Measurements from ENCODE around the gene PRRT1. TPM values are rescaled to one million over a fixed set of nuclear protein-coding genes. Genes with fewer than 3 reads are reported as not detected.

Gene PRRT1
- total and polyA plus RNA-seq, 11 donors: 0.28 to 1.1 (median 0.62) TPM

GRCh38 chr6:32178547-32179440, 27.1 kb upstream of the PRRT1 start:
- peak overlapping the region; percentile 47 to 99 (median 87) for H3K4me3 ChIP-seq
- DNase-seq (peak in 1 of 5 donors; percentile 28), ATAC-seq (no peak)
- no peak for TF ChIP-seq CTCF (IDR thresholded peaks at IDR 0.05)
- no peak for TF ChIP-seq POLR2A (IDR thresholded peaks at IDR 0.05)
- intact Hi-C loops (cut with DNase I): loop anchor here in 5 of 10 donors (1.0 to 10.0 kb wide), 4 partner anchors 17 to 514 kb away; partner anchors contain the start of genes C6orf47 (in 2 of the 5), CSNK2B (in 2 of the 5), GPANK1 (in 2 of the 5) and LY6G5B (in 2 of the 5)
- H3K4me1 ChIP-seq: peaks cover 11 to 75% (median 57%) of the 10 kb centered on the region in 12 donors
- 2 to 4% (median 4%) methylated on average over 21 to 24 of the region's 24 CpGs for WGBS, 4 donors
- H3K27ac ChIP-seq: peak overlapping the region; percentile 87 to 100 (median 97)
- no peaks in the 10 kb centered on the region for H3K9me3 ChIP-seq
- H3K27me3 ChIP-seq: no peaks in the 10 kb centered on the region
- peaks cover 0 to 44% (median 32%) of the 10 kb centered on the region in 9 donors for H3K36me3 ChIP-seq

- ATAC-seq: peak; percentile 82 to 89 (median 88)
- H3K9me3 ChIP-seq: no peaks in the 10 kb centered on the region
- DNase-seq: peak; percentile 92 to 98 (median 97)
- H3K36me3 ChIP-seq: peaks cover 0 to 36% (median 25%) of the 10 kb centered on the region in 9 donors
- peak within 1 kb of the TSS; percentile 87 to 100 (median 97) for H3K27ac ChIP-seq
- H3K4me3 ChIP-seq: peak within 1 kb of the TSS; percentile 47 to 99 (median 87)
- H3K4me1 ChIP-seq: peaks cover 11 to 76% (median 52%) of the 10 kb centered on the region in 12 donors
- no peaks in the 10 kb centered on the region for H3K27me3 ChIP-seq
- TF ChIP-seq POLR2A (IDR thresholded peaks at IDR 0.05) (peak in 1 of 2 donors; percentile 30), CTCF (IDR thresholded peaks at IDR 0.05) (no peak)
- WGBS, 4 donors: 0 to 2% (median 1%) methylated on average over 28 to 33 of the region's 33 CpGs
- intact Hi-C loops (cut with DNase I): loop anchor here in 6 of 10 donors (1.0 to 10.0 kb wide), 5 partner anchors 17 to 513 kb away; partner anchors contain the start of genes C6orf47 (in 2 of the 6), CSNK2B (in 2 of the 6), GPANK1 (in 2 of the 6) and LY6G5B (in 2 of the 6)
Measured at GRCh38 chr6:32177788-32178546, 26.2 kb upstream of the PRRT1 start, which contains the start of gene RNF5. Gene RNF5 (plus strand): TSS chr6:32178405. CDS start chr6:32178512, 107 bp downstream.

- Histone ChIP-seq H3K9me3 (no peaks in the 10 kb centered on the region), H3K4me3 (peak overlapping the region; percentile 26 to 99 (median 87)), H3K27me3 (no peaks in the 10 kb centered on the region), H3K36me3 (peaks cover 0 to 29% (median 18%) of the 10 kb centered on the region in 9 donors), H3K27ac (peak overlapping the region; percentile 87 to 100 (median 97)), H3K4me1 (peaks cover 11 to 71% (median 48%) of the 10 kb centered on the region in 12 donors)
- peak in 1 of 5 donors; percentile 59 for DNase-seq
- intact Hi-C loops (cut with DNase I): loop anchor here in 5 of 10 donors (1.0 to 10.0 kb wide), 5 partner anchors 18 to 512 kb away; partner anchors contain the start of genes C6orf47 (in 2 of the 5), CSNK2B (in 2 of the 5), GPANK1 (in 2 of the 5) and LY6G5B (in 2 of the 5)
- peak; percentile 1 to 23 (median 15) for ATAC-seq
- TF ChIP-seq POLR2A (IDR thresholded peaks at IDR 0.05): peak in 1 of 2 donors; percentile 39
- TF ChIP-seq CTCF (IDR thresholded peaks at IDR 0.05): no peak
- WGBS, 4 donors: 0 to 2% (median 1%) methylated on average over 19 to 20 of the region's 20 CpGs
Measured at GRCh38 chr6:32177183-32177787, 25.5 kb upstream of the PRRT1 start.
